Activated T-helper 1 cell treated with anti-CD3 and anti-CD28 coated beads, Interleukin-2, amount 50 U/mL, for 16 hours (primary cell): Measurements from ENCODE around the gene CNMD.

Experiments
- DNase-seq, 2 donors: peaks; one replicate each; pipeline ENCODE4 v3.0.0-alpha.2; 2020; ENCODE audit warnings: low read depth in 1 of 2, low spot score in 1 of 2

CNMD gene

GRCh38 chr13:52739468-52740071 lies at the start of gene CNMD:
Gene CNMD (minus strand): TSS chr13:52739820. CDS start chr13:52739701, 119 bp downstream.
- no peak for DNase-seq

DNA sequence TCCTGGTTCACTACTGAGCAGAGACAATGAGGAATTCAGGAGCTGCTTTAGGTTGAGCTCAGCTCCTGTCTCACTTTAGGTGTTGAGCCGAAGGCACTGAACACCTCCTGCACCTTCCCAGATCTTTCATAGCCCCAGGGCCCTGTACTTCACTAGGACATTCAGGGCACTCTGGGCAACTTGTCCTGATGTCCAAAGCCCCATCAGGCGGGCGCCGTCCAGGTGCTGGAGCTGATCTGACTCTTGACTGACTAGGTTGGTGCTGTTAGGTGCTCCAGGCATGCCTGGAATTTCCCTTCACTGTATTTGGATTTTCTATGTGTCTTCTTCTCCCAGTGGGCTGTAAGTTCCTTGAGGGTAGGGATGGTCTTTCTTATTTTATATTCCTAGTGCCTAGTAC lies 48.4 kb upstream of the CNMD start:
- no peak for DNase-seq

GRCh38 chr13:52787235-52787634 lies 47.6 kb upstream of the CNMD start:
- DNase-seq: no peak

DNA sequence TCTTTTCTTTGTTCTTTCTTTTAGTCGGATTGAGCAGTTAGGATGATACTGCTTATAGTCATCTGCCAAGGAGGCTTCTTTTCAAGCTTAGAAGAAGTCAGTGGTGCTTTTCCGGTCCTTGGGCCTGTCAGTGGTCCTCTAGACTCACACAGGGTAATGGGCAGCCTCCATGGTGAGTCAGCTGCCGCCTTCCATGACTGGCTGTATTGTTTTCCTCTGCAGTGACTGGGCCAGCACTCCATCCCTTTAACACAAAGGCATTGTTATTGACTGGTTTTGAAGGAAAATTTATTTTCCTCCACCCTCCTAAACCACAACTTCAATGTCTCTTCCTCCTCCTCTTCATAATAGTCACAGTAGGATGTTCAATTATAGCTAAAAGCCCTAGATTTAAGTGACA lies 47.1 kb upstream of the CNMD start:
- DNase-seq: no peak

- no peak for DNase-seq
Observed at GRCh38 chr13:52785739-52786138, 46.1 kb upstream of the CNMD start.

DNA sequence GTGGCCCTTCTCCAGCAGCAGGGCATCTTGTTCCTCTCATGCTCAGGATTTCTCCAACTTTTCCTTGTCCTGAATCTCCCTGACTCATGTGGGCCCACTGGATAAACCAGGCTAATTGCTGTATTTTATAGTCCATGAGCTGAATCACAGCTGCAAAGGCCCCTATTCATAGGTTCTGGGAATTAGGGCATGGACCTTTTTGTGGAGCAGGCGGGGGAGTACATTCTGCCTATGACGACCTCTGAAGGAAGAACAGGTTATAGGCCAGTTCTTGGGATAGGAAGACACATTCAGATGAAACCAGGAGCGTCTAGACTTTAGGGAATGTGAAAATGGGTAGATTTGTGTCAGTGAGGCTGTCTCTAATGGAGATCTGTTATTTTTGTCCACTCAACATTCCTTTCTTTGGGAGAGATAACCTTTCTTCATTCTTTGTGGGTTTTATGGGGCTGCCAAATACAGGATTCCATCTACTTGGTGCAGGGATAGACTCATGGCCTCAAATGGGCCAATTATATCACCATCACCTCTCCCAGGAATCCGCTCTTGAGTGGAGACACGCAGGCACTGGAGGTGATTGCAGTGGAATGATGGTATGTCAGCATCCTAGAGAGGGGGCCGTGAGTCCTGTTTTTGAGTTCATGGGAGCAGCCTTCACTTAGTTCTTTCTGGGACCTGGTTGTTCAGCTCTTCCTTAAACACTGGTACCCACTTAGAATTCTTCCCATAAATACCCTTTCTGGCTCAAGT lies 45.1 kb upstream of the CNMD start:
- no peak for DNase-seq

DNA sequence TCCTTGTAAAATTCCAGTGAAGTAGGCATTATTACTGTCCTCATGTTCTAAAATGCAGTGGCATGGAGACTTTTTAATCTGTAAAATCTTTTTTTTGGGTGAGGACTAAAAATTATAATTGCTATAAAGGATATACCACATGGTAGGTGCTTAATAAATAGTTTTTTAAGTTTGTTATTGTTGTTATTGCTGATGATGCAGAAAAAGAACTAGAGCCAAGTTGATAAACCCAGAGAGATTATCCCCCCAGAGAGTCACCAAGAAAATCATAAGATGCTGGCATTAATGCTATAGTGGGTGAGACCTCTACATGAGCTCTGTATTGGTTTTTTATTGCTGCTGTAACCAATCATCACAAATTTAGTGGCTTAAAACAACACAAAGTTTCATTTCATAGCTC lies 44.3 kb upstream of the CNMD start:
- DNase-seq: no peak

GRCh38 chr13:52782471-52783448 lies 43.1 kb upstream of the CNMD start:
- DNase-seq: no peak

GRCh38 chr13:52780611-52781010 lies 41.0 kb upstream of the CNMD start:
- no peak for DNase-seq

- no peak for DNase-seq
Observed at GRCh38 chr13:52780092-52780491, 40.5 kb upstream of the CNMD start.

DNA sequence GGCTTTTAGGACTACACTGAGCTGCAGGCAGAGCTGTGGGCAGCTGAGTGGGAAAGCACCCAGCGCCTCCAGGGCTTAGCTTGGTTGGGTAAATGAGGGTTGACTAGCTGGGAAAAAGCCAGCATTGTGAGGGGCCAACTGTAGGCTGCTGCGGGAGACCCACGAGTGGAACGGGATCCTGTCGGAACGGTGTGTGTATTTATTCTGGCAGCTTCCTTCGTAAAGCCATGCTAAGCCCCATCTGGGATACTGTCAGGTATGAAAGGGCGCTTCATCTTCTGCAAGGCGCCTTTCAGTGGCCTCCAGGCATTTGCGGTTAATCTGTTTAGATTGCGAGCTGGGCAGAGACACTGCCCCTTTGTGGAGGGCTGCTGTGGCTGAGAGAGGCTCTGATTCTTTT lies 39.5 kb upstream of the CNMD start:
- no peak for DNase-seq

- DNase-seq: no peak
Observed at GRCh38 chr13:52776726-52777125, 37.1 kb upstream of the CNMD start.

DNA sequence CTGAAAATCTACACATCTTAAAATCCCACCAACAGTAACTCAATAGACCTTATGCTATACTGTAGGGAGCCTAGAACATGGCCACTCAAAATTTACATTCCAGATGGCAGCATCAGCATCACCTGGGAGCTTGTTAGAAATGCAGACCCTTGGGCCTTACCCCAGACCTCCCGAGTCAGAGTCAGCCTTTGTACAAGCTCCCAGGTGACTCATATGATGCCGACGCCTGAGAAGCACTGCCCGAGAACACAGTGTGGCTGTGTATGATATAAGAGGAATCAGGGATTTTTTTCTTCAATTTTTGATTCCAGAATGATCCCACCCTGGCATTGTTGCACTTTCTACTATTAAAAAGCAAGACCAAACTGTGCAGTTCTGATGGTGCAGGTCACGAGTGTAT lies 35.9 kb upstream of the CNMD start:
- no peak for DNase-seq

GRCh38 chr13:52767949-52768516 lies 28.4 kb upstream of the CNMD start:
- no peak for DNase-seq

GRCh38 chr13:52765611-52766390 lies 26.2 kb upstream of the CNMD start:
- no peak for DNase-seq

DNA sequence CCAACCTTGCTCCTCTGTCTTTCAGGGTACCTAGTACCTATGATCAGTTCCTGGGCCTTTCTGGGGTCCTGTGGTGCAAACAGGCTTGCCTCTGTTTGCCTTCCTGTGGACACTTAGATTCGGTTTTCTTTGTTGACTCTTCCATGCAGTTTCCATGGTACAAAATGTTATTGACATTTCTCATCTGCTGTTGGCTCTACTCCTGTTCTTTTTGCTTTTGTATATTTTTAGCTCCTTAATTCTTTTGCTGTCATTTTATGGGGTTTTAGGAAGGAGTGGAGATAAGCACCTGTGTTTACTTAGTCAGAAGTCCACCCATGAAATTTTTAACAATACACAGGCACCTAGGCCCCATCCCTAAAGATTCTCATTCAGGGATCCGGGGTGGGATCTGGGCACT lies 20.5 kb upstream of the CNMD start:
- no peak for DNase-seq

- no peak for DNase-seq
Observed at GRCh38 chr13:52758114-52758513, 18.5 kb upstream of the CNMD start.

DNA sequence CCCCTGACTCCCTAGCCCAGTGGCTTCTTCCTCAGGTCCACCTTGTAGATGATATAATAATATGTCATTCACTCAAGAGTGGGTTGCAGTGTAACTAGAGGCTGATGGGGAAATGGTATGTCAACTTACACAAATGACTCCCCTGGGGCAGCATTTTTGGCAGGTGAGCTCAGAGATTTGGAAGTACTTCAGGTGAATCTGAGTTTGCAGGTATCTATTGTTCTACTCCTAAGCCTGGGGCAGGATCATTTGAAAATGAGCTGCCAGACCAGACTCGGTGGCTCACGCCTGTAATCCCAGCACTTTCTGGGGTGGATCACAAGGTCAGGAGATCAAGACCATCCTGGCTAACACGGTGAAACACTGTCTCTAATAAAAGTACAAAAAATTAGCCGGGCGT lies 11.6 kb upstream of the CNMD start:
- DNase-seq: no peak

- DNase-seq: no peak
Observed at GRCh38 chr13:52750713-52751112, 11.1 kb upstream of the CNMD start.

DNA sequence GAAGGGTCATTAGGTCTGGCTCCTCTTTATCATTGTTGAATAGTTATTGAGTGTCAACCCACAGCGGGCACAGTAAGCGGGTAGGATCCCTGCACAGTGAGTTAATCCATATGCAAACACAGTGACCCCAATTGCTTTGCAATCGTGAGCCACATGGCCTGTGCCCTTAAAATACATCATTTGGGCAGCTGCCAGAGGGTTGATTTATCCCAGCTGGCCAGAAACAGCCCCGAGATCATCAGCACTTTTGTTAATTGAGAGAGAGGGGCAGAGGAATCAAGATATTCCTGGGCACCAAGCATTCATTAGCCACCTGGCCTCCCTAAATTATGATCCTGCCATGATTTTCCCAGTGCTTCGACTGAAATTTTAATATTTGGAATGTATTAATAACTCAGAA lies 9.8 kb upstream of the CNMD start:
- no peak for DNase-seq

DNA sequence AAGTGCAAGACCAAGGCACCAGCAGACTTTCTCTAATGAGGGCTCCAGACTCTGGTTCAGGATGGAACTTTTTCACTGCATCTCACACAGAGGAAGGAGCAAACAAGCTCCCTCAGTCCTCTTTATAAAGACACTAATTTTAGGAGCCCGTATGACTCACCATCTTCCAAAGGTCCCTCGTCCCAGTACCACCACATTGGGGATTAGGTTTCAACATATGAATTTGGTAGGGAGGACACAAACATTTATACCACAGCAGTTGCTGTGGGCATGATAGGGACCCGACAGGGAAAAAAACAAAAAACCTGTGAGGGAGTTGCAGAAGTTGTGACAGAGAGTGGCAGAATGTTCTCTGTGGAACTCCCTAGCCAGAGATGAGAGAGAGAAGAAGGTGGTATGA lies 6.5 kb upstream of the CNMD start:
- no peak for DNase-seq
